Kidney (tissue), 14 donors: ENCODE measurements around the gene CLK3. TPM values are rescaled to one million over a fixed set of nuclear protein-coding genes. Genes with fewer than 3 reads are reported as not detected.
A peak's percentile ranks its signal among the peaks of the same experiment; 100 is the strongest.

ENCODE experiments used
- DNase-seq, 5 donors: peaks; one replicate each; pipeline ENCODE4 v3.0.0-alpha.2; 2013 to 2020
- FAIRE-seq: peaks from 2 replicates; lab custom pipeline; 2012; peaks lifted over from hg19 to GRCh38; lab: Jason Lieb, UNC
- H3K27ac ChIP-seq, 2 donors: one replicate each; pipeline ENCODE4 v1.7.0; 2013; ENCODE audit warnings: low read depth in 2 of 2, low read length in 2 of 2, inconsistent platforms in 1 of 2
- H3K27me3 ChIP-seq: one replicate; pipeline ENCODE4 v1.7.1; 2013; ENCODE audit warnings: low read length, inconsistent platforms; ENCODE audit not compliant: control insufficient read depth, insufficient read depth
- H3K36me3 ChIP-seq, 3 donors: one replicate each; pipeline versions ENCODE4 v1.7.0 to v1.7.1; 2013; ENCODE audit warnings: low read length in 3 of 3, control low read depth in 1 of 3, inconsistent platforms in 1 of 3; ENCODE audit not compliant: insufficient read depth in 3 of 3, control insufficient read depth in 2 of 3
- H3K4me1 ChIP-seq, 3 donors: one replicate each; pipeline versions ENCODE4 v1.7.0 to v1.7.1; 2013; ENCODE audit warnings: low read length in 3 of 3, inconsistent platforms in 1 of 3, low read depth in 1 of 3; ENCODE audit not compliant: control insufficient read depth in 2 of 3, insufficient read depth in 2 of 3
- H3K4me3 ChIP-seq, 3 donors: one replicate each; pipeline versions ENCODE4 v1.7.0 to v1.8.1; 2013; ENCODE audit warnings: low read length in 3 of 3, control low read depth in 1 of 3, inconsistent platforms in 1 of 3
- H3K9ac ChIP-seq, 3 donors: one replicate each; pipeline versions ENCODE4 v1.7.0 to v1.7.1; 2013; ENCODE audit warnings: low read length in 3 of 3, control low read depth in 1 of 3, inconsistent platforms in 1 of 3
- H3K9me3 ChIP-seq, 3 donors: one replicate each; pipeline versions ENCODE4 v1.7.0 to v1.7.1; 2013; ENCODE audit warnings: low read length in 3 of 3, control low read depth in 1 of 3, inconsistent platforms in 1 of 3; ENCODE audit not compliant: control insufficient read depth in 2 of 3, insufficient read depth in 1 of 3
- intact Hi-C: fragments of 100-400 bp; cut with DNase I; formaldehyde crosslinking; loops from one replicate; pipeline ENCODE4 v1.11.1; 2022
- polyA plus RNA-seq: library from polyadenylated mRNA; stranded (reverse); fragments of 350-450 nt; fragmentation: Illumina TruSeq; extraction: RNeasy Lipid Tissue Mini Kit (QIAGEN cat#74804); gene quantifications from one replicate; pipeline ENCODE4 v1.2.3, GENCODE V29; 2014; ENCODE audit warnings: low read depth, low replicate concordance; ENCODE audit not compliant: insufficient read depth
- total RNA-seq: library from RNA; stranded (reverse); fragmentation: NEBNext Ultra II Directional; extraction: Animal tissue kit (Norgen Biotek cat#: 25700); gene quantifications from one replicate; pipeline ENCODE4 v1.2.1, GENCODE V29; 2021
- TF ChIP-seq, protein P1 (sequence below): IDR thresholded peaks from 3 replicates; pipeline ENCODE4 v1.5.1; 2012; ENCODE audit warnings: mild to moderate bottlenecking, moderate library complexity, borderline replicate concordance; ENCODE audit not compliant: insufficient read depth; ENCODE audit errors: extremely low read depth
- donor health status: control.
- donor health status: control.
- donor health status: control.
- donor health status: control.
- donor health status: control.
- donor health status: DM: yes; HTN: yes; CAD: no.
- donor health status: Normal renal cell carcinoma (clear cell type).

CLK3 gene
- total and polyA plus RNA-seq, 2 donors from 2014 or later = 54.1 to 66.3 TPM

DNA sequence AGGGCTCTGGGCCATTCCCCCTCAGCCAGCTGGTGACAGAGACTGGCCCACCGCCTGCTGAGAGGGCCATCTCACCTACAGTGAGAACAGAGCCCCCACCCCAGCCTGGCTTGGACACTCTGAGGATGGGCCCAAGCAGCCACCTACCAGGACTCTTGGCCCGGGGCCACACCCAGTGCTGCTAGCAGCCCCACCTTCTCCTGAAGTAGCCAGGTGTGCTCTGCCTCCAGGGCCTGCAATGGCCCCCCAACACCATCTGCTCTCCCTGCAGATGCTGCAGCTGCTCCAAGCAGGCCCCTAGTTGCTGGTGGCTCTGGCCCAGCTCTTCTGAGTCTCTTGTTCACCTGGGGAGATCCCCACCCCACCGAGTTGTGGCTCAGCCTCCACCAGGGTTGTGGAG lies 6.8 kb upstream of the CLK3 start:
- Histone ChIP-seq H3K27me3 (no peaks in the 10 kb centered on the region), H3K4me1 (no peaks in the 10 kb centered on the region), H3K9me3 (no peaks in the 10 kb centered on the region), H3K36me3 (no peaks in the 10 kb centered on the region), H3K27ac (no peak overlapping the region), H3K4me3 (no peak overlapping the region), H3K9ac (no peak overlapping the region)
- TF ChIP-seq, protein P1, sequence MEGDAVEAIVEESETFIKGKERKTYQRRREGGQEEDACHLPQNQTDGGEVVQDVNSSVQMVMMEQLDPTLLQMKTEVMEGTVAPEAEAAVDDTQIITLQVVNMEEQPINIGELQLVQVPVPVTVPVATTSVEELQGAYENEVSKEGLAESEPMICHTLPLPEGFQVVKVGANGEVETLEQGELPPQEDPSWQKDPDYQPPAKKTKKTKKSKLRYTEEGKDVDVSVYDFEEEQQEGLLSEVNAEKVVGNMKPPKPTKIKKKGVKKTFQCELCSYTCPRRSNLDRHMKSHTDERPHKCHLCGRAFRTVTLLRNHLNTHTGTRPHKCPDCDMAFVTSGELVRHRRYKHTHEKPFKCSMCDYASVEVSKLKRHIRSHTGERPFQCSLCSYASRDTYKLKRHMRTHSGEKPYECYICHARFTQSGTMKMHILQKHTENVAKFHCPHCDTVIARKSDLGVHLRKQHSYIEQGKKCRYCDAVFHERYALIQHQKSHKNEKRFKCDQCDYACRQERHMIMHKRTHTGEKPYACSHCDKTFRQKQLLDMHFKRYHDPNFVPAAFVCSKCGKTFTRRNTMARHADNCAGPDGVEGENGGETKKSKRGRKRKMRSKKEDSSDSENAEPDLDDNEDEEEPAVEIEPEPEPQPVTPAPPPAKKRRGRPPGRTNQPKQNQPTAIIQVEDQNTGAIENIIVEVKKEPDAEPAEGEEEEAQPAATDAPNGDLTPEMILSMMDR = no peak
- DNase-seq (no peak), FAIRE-seq (no peak)
- intact Hi-C loops = no loop called here

- TF ChIP-seq, protein P1 = no peak
- Histone ChIP-seq H3K9ac (no peak overlapping the region), H3K4me3 (no peak overlapping the region), H3K36me3 (no peaks in the 10 kb centered on the region), H3K27me3 (no peaks in the 10 kb centered on the region), H3K9me3 (no peaks in the 10 kb centered on the region), H3K4me1 (no peaks in the 10 kb centered on the region), H3K27ac (no peak overlapping the region)
- intact Hi-C loops = no loop called here
- FAIRE-seq (no peak), DNase-seq (peak in 1 of 5 donors; percentile 64)
Observed at GRCh38 chr15:74609938-74610301, 5.7 kb upstream of the CLK3 start.

DNA sequence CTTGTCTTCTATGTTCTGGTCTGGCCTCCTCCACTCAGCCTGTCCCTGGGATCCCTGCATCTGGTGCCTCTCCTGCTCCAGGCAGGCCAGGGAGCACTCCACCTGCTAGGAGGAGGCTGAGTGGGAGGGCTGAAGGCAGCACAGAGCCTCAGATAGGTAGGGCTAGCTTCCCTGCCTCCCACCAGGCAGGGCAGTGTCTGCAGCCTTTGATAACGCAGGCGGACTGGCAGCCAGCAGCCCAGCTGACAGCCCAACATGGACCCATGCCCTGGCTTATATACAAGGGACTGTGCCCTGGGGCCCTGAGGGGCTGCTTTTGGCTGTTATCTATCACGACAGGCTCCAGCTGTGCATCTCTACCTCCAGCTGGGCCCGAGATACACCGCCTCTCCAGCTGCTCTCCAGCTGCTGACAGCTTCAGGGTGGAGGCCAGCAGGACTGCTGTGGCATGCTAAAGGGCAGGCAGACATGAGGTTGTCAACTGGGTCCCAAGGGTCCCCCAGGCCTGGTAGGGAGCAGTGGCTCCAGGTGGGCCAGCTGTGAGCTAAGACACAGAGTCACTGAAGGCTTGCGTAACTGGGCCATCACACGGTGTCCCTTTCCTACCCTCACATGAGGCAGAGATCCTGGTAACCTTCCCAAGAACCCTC lies 5.2 kb upstream of the CLK3 start:
- H3K27ac ChIP-seq = no peak overlapping the region
- no peak overlapping the region for H3K4me3 ChIP-seq
- H3K27me3 ChIP-seq = no peaks in the 10 kb centered on the region
- FAIRE-seq (no peak), DNase-seq (peak; percentile 21 to 69 (median 55))
- H3K9ac ChIP-seq = no peak overlapping the region
- H3K36me3 ChIP-seq = no peaks in the 10 kb centered on the region
- no peaks in the 10 kb centered on the region for H3K4me1 ChIP-seq
- intact Hi-C loops = no loop called here
- TF ChIP-seq, protein P1 = no peak
- H3K9me3 ChIP-seq = no peaks in the 10 kb centered on the region

- FAIRE-seq (no peak), DNase-seq (no peak)
- Histone ChIP-seq H3K36me3 (no peaks in the 10 kb centered on the region), H3K9ac (no peak overlapping the region), H3K9me3 (no peaks in the 10 kb centered on the region), H3K27me3 (no peaks in the 10 kb centered on the region), H3K4me3 (no peak overlapping the region), H3K4me1 (no peaks in the 10 kb centered on the region), H3K27ac (no peak overlapping the region)
- intact Hi-C loops = no loop called here
- TF ChIP-seq, protein P1 = no peak
Observed at GRCh38 chr15:74611341-74611740, 4.3 kb upstream of the CLK3 start.
